MG63 (cell line): Measurements from ENCODE around the gene NCAPD3. TPM values are rescaled to one million over a fixed set of nuclear protein-coding genes. Genes with fewer than 3 reads are reported as not detected.
A peak's percentile ranks its signal among the peaks of the same experiment; 100 is the strongest.
"Not testable (repeated sequence)": the region's sequence is repeated elsewhere in the genome, so short reads cannot be mapped to it uniquely, and the experiment has no call there.

ENCODE experiments used
- DNase-seq: peaks from one replicate; pipeline ENCODE4 v3.0.0-alpha.2; 2020
- H3K27me3 ChIP-seq: fragments of 250-450 bp; sonication (Bioruptor Pico); 2 replicates; pipeline ENCODE4 v1.5.1; 2020; ENCODE audit warnings: mild to moderate bottlenecking, moderate library complexity
- H3K36me3 ChIP-seq: fragments of 250-450 bp; sonication (Bioruptor Pico); 2 replicates; pipeline ENCODE4 v1.5.1; 2020; ENCODE audit warnings: mild to moderate bottlenecking, moderate library complexity
- H3K4me3 ChIP-seq: fragments of 250-450 bp; sonication (Bioruptor Pico); 2 replicates; pipeline ENCODE4 v1.5.1; 2020; ENCODE audit warnings: mild to moderate bottlenecking, moderate library complexity
- H3K9me3 ChIP-seq: fragments of 250-450 bp; sonication (Bioruptor Pico); 2 replicates; pipeline ENCODE4 v1.5.1; 2020; ENCODE audit warnings: mild to moderate bottlenecking, moderate library complexity
- total RNA-seq: library from RNA; depleted of rRNA; stranded (reverse); fragments of >200 nt; shearing (Covaris generic); gene quantifications from 2 replicates; pipeline ENCODE4 v1.2.3, GENCODE V29; 2014; ENCODE audit warnings: low replicate concordance

NCAPD3 gene
- total RNA-seq, 1 experiment from 2014 or later, result 43.9 TPM

- no peaks in the 10 kb centered on the region for H3K27me3 ChIP-seq
- no peak overlapping the region for H3K4me3 ChIP-seq
- H3K36me3 ChIP-seq, result peaks cover 92% of the 10 kb centered on the region
- DNase-seq, result no peak
- H3K9me3 ChIP-seq, result no peaks in the 10 kb centered on the region
These were observed 18.0 kb downstream of the NCAPD3 start for GRCh38 chr11:134205729-134206128.

GRCh38 chr11:134202661-134203060 is 21.1 kb downstream of the NCAPD3 start:
- Histone ChIP-seq H3K9me3 (no peaks in the 10 kb centered on the region), H3K27me3 (no peaks in the 10 kb centered on the region), H3K4me3 (no peak overlapping the region), H3K36me3 (peaks cover 82% of the 10 kb centered on the region)
- no peak for DNase-seq

GRCh38 chr11:134200688-134201087 is 23.1 kb downstream of the NCAPD3 start:
- Histone ChIP-seq H3K27me3 (no peaks in the 10 kb centered on the region), H3K36me3 (peaks cover 73% of the 10 kb centered on the region), H3K4me3 (no peak overlapping the region), H3K9me3 (no peaks in the 10 kb centered on the region)
- no peak for DNase-seq

- H3K36me3 ChIP-seq, result peaks cover 70% of the 10 kb centered on the region
- H3K9me3 ChIP-seq, result no peaks in the 10 kb centered on the region
- DNase-seq, result no peak
- H3K4me3 ChIP-seq, result no peak overlapping the region
- no peaks in the 10 kb centered on the region for H3K27me3 ChIP-seq
These were observed 24.2 kb downstream of the NCAPD3 start for GRCh38 chr11:134199531-134199930.

- Histone ChIP-seq H3K27me3 (no peaks in the 10 kb centered on the region), H3K36me3 (peaks cover 70% of the 10 kb centered on the region), H3K4me3 (no peak overlapping the region), H3K9me3 (no peaks in the 10 kb centered on the region)
- no peak for DNase-seq
These were observed 27.0 kb downstream of the NCAPD3 start for GRCh38 chr11:134196756-134197155.

- not testable (repeated sequence) for H3K9me3 ChIP-seq, DNase-seq, H3K4me3 ChIP-seq, H3K27me3 ChIP-seq
- H3K36me3 ChIP-seq, result peaks cover 81% of the 10 kb centered on the region
These were observed 35.7 kb downstream of the NCAPD3 start for GRCh38 chr11:134188092-134188491.

- peaks cover 76% of the 10 kb centered on the region for H3K36me3 ChIP-seq
These were observed 42.1 kb downstream of the NCAPD3 start for GRCh38 chr11:134181707-134182106.

GRCh38 chr11:134178032-134178674 is 45.6 kb downstream of the NCAPD3 start:
- H3K9me3 ChIP-seq, result no peaks in the 10 kb centered on the region
- no peak overlapping the region for H3K4me3 ChIP-seq
- no peaks in the 10 kb centered on the region for H3K27me3 ChIP-seq
- no peak for DNase-seq
- H3K36me3 ChIP-seq, result peaks cover 76% of the 10 kb centered on the region

More at GRCh38 chr11:134181707-134182106, 42.1 kb downstream of the NCAPD3 start:
- Histone ChIP-seq H3K27me3 (no peaks in the 10 kb centered on the region), H3K4me3 (no peak overlapping the region), H3K9me3 (no peaks in the 10 kb centered on the region)
- DNase-seq, result peak; percentile 7

GRCh38 chr11:134176284-134176683 is 47.5 kb downstream of the NCAPD3 start:
- no peak for DNase-seq
- Histone ChIP-seq H3K4me3 (no peak overlapping the region), H3K36me3 (peaks cover 66% of the 10 kb centered on the region), H3K9me3 (no peaks in the 10 kb centered on the region), H3K27me3 (no peaks in the 10 kb centered on the region)

- Histone ChIP-seq H3K9me3 (no peaks in the 10 kb centered on the region), H3K36me3 (peaks cover 47% of the 10 kb centered on the region), H3K27me3 (no peaks in the 10 kb centered on the region), H3K4me3 (no peak overlapping the region)
- no peak for DNase-seq
These were observed 50.5 kb downstream of the NCAPD3 start for GRCh38 chr11:134173296-134173695.

GRCh38 chr11:134171951-134172350 is 51.8 kb downstream of the NCAPD3 start:
- H3K4me3 ChIP-seq, result no peak overlapping the region

GRCh38 chr11:134170919-134171281 is 52.9 kb downstream of the NCAPD3 start:
- no peak overlapping the region for H3K4me3 ChIP-seq
- DNase-seq, result no peak
- H3K9me3 ChIP-seq, result no peaks in the 10 kb centered on the region
- peaks cover 28% of the 10 kb centered on the region for H3K36me3 ChIP-seq
- H3K27me3 ChIP-seq, result no peaks in the 10 kb centered on the region

More at GRCh38 chr11:134171951-134172350, 51.8 kb downstream of the NCAPD3 start:
- DNase-seq, result no peak
- Histone ChIP-seq H3K9me3 (no peaks in the 10 kb centered on the region), H3K27me3 (no peaks in the 10 kb centered on the region), H3K36me3 (peaks cover 39% of the 10 kb centered on the region)

- H3K36me3 ChIP-seq, result peaks cover 25% of the 10 kb centered on the region
- DNase-seq, result no peak
- H3K4me3 ChIP-seq, result no peak overlapping the region
- H3K27me3 ChIP-seq, result no peaks in the 10 kb centered on the region
- H3K9me3 ChIP-seq, result no peaks in the 10 kb centered on the region
These were observed 53.4 kb downstream of the NCAPD3 start for GRCh38 chr11:134170177-134170918.

GRCh38 chr11:134164490-134165370 is 59.0 kb downstream of the NCAPD3 start:
- Histone ChIP-seq H3K27me3 (no peaks in the 10 kb centered on the region), H3K4me3 (no peak overlapping the region), H3K36me3 (peaks cover 35% of the 10 kb centered on the region), H3K9me3 (no peaks in the 10 kb centered on the region)
- DNase-seq, result no peak

- no peak for DNase-seq
- Histone ChIP-seq H3K27me3 (no peaks in the 10 kb centered on the region), H3K36me3 (peaks cover 58% of the 10 kb centered on the region), H3K9me3 (no peaks in the 10 kb centered on the region), H3K4me3 (no peak overlapping the region)
These were observed 64.1 kb downstream of the NCAPD3 start for GRCh38 chr11:134159652-134160051.

- DNase-seq, result no peak
- Histone ChIP-seq H3K36me3 (peaks cover 58% of the 10 kb centered on the region), H3K4me3 (no peak overlapping the region), H3K9me3 (no peaks in the 10 kb centered on the region), H3K27me3 (no peaks in the 10 kb centered on the region)
These were observed 65.7 kb downstream of the NCAPD3 start for GRCh38 chr11:134158023-134158422.

GRCh38 chr11:134157451-134157850 is 66.3 kb downstream of the NCAPD3 start:
- H3K27me3 ChIP-seq, result no peaks in the 10 kb centered on the region
- H3K36me3 ChIP-seq, result peaks cover 53% of the 10 kb centered on the region
- no peak for DNase-seq

More at GRCh38 chr11:134157451-134157850, 66.3 kb downstream of the NCAPD3 start:
- Histone ChIP-seq H3K4me3 (no peak overlapping the region), H3K9me3 (no peaks in the 10 kb centered on the region)
